HG02642 (cell line): ENCODE data around the gene SORCS3.

Experiments used
- ATAC-seq: cut with Tn5 transposase; IDR thresholded peaks from one replicate; pipeline ENCODE4 v1.9.1; 2021; ENCODE audit warnings: mild to moderate bottlenecking; ENCODE audit not compliant: unreplicated experiment, poor library complexity

Gene SORCS3

GRCh38 chr10:104641187-104641936 lies at the start of gene SORCS3:
SORCS3 (plus strand) TSS chr10:104641290.
- ATAC-seq, result no peak

- ATAC-seq, result no peak
Measured at GRCh38 chr10:104591441-104591840, 49.6 kb upstream of the SORCS3 start.

GRCh38 chr10:104601166-104601565 lies 39.9 kb upstream of the SORCS3 start:
- no peak for ATAC-seq

GRCh38 chr10:104608091-104608828 lies 32.8 kb upstream of the SORCS3 start:
- no peak for ATAC-seq

GRCh38 chr10:104612571-104613205 lies 28.4 kb upstream of the SORCS3 start:
- no peak for ATAC-seq

- ATAC-seq, result no peak
Measured at GRCh38 chr10:104613406-104613805, 27.7 kb upstream of the SORCS3 start.

- ATAC-seq, result peak; percentile 54
Measured at GRCh38 chr10:104614245-104614831, 26.8 kb upstream of the SORCS3 start.

- ATAC-seq, result no peak
Measured at GRCh38 chr10:104615136-104615535, 26.0 kb upstream of the SORCS3 start.

GRCh38 chr10:104617831-104618230 lies 23.3 kb upstream of the SORCS3 start:
- ATAC-seq, result no peak

- no peak for ATAC-seq
Measured at GRCh38 chr10:104622175-104622574, 18.9 kb upstream of the SORCS3 start.

- no peak for ATAC-seq
Measured at GRCh38 chr10:104622598-104623209, 18.4 kb upstream of the SORCS3 start.

- ATAC-seq, result no peak
Measured at GRCh38 chr10:104630731-104631130, 10.4 kb upstream of the SORCS3 start.

- ATAC-seq, result no peak
Measured at GRCh38 chr10:104631946-104632345, 9.1 kb upstream of the SORCS3 start.

- ATAC-seq, result no peak
Measured at GRCh38 chr10:104638861-104639589, 2.1 kb upstream of the SORCS3 start.

GRCh38 chr10:104639590-104640338 lies 1.3 kb upstream of the SORCS3 start:
- ATAC-seq, result no peak

GRCh38 chr10:104640339-104641186 lies 527 bp upstream of the SORCS3 start:
- ATAC-seq, result no peak

- no peak for ATAC-seq
Measured at GRCh38 chr10:104641937-104642657, 1.0 kb downstream of the SORCS3 start.
